Uterus (tissue), 2 donors: ENCODE results near the gene CCL21.

Experiments used
- POLR2A ChIP-seq, 2 donors: fragments of 450-650 bp; IDR thresholded peaks; one replicate each; pipeline ENCODE4 v1.6.1; 2016; ENCODE audit warnings: antibody characterized with exemption in 2 of 2, mild to moderate bottlenecking in 1 of 2, moderate library complexity in 1 of 2
- TF ChIP-seq, protein P1 (sequence below), 4 experiments: fragments of 200-600 bp in 2 of 4; fragments of 450-650 bp in 2 of 4; sonication (generic) in 2 of 4; IDR thresholded peaks; one replicate each; pipeline ENCODE4 v1.5.1; 2016 to 2019; ENCODE audit warnings: antibody characterized with exemption in 4 of 4, mild to moderate bottlenecking in 2 of 4, moderate library complexity in 1 of 4

DNA sequence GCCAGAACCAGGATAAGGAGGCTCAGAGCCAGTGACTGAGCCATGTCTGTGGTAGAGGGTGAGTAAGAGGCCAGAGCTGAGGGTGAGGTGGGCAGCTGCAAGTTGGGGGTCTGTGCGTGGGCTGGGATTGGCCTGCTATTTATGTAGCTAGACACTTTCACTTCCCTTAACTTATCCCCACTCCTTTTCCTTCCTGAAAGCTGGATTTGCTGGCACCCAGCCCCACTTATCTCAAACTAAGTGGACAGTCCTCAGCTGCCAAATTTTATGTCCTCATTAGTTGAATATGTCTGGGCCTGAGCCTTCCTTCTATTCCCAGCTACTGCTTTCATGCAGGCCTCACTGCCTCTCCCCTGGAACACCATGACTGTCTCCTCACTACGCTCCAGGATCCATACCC is at the start of gene CCL21:
- TF ChIP-seq, protein P1, sequence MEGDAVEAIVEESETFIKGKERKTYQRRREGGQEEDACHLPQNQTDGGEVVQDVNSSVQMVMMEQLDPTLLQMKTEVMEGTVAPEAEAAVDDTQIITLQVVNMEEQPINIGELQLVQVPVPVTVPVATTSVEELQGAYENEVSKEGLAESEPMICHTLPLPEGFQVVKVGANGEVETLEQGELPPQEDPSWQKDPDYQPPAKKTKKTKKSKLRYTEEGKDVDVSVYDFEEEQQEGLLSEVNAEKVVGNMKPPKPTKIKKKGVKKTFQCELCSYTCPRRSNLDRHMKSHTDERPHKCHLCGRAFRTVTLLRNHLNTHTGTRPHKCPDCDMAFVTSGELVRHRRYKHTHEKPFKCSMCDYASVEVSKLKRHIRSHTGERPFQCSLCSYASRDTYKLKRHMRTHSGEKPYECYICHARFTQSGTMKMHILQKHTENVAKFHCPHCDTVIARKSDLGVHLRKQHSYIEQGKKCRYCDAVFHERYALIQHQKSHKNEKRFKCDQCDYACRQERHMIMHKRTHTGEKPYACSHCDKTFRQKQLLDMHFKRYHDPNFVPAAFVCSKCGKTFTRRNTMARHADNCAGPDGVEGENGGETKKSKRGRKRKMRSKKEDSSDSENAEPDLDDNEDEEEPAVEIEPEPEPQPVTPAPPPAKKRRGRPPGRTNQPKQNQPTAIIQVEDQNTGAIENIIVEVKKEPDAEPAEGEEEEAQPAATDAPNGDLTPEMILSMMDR (IDR thresholded peaks at IDR 0.05) = no peak
- TF ChIP-seq POLR2A (IDR thresholded peaks at IDR 0.05) = no peak
